Stimulated activated naive B cell treated with anti-CD40 and anti-IgM and Interleukin-4, amounts not matched to agents 10 μg/mL and 1 μg/mL and 100 μg/mL, for 72 hours (primary cell): ENCODE data around the gene ACAA2.

Source experiments
- ATAC-seq, 2 donors: fragments of 150-1000 bp; cut with Tn5 transposase; replicated peaks; 2 replicates each; pipeline ENCODE4 v1.10.0; 2021; ENCODE audit warnings: moderate library complexity in 1 of 2
- DNase-seq: peaks from one replicate; pipeline ENCODE4 v3.0.0; 2021
- H3K27ac Mint-ChIP-seq: one replicate; pipeline ENCODE4 v1.8.0; 2022; ENCODE audit warnings: mild to moderate bottlenecking, mixed read lengths
- H3K27me3 Mint-ChIP-seq, 2 donors: one replicate each; pipeline ENCODE4 v1.8.0; 2022; ENCODE audit warnings: mixed read lengths in 2 of 2
- H3K36me3 Mint-ChIP-seq, 2 donors: one replicate each; pipeline ENCODE4 v1.8.0; 2022; ENCODE audit warnings: mixed read lengths in 2 of 2, mild to moderate bottlenecking in 1 of 2
- H3K4me1 Mint-ChIP-seq, 2 donors: one replicate each; pipeline ENCODE4 v1.8.0; 2022; ENCODE audit warnings: mixed read lengths in 2 of 2, mild to moderate bottlenecking in 1 of 2
- H3K4me3 Mint-ChIP-seq, 2 donors: one replicate each; pipeline ENCODE4 v1.8.0; 2022; ENCODE audit warnings: mild to moderate bottlenecking in 2 of 2, mixed read lengths in 2 of 2, moderate library complexity in 1 of 2
- H3K9me3 Mint-ChIP-seq, 2 donors: one replicate each; pipeline ENCODE4 v1.8.0; 2022; ENCODE audit warnings: mixed read lengths in 2 of 2, mild to moderate bottlenecking in 1 of 2

Gene ACAA2

GRCh38 chr18:49849331-49850217, 36.2 kb upstream of the ACAA2 start:
- Mint-ChIP-seq H3K27ac (no peak overlapping the region), H3K36me3 (no peaks in the 10 kb centered on the region)

GRCh38 chr18:49848115-49848514, 34.8 kb upstream of the ACAA2 start:
- no peak for ATAC-seq
- H3K4me1 Mint-ChIP-seq: no peaks in the 10 kb centered on the region
- H3K27me3 Mint-ChIP-seq: peaks cover 26% of the 10 kb centered on the region in 2 donors
- H3K9me3 Mint-ChIP-seq: no peaks in the 10 kb centered on the region
- no peak overlapping the region for H3K4me3 Mint-ChIP-seq
- no peaks in the 10 kb centered on the region for H3K36me3 Mint-ChIP-seq
- no peak for DNase-seq
- H3K27ac Mint-ChIP-seq: no peak overlapping the region

More at GRCh38 chr18:49849331-49850217, 36.2 kb upstream of the ACAA2 start:
- H3K4me3 Mint-ChIP-seq: no peak overlapping the region
- ATAC-seq (no peak), DNase-seq (no peak)
- H3K27me3 Mint-ChIP-seq: peaks cover 26% of the 10 kb centered on the region in 2 donors
- no peaks in the 10 kb centered on the region for H3K9me3 Mint-ChIP-seq
- no peaks in the 10 kb centered on the region for H3K4me1 Mint-ChIP-seq

GRCh38 chr18:49847524-49847923, 34.2 kb upstream of the ACAA2 start:
- Mint-ChIP-seq H3K9me3 (no peaks in the 10 kb centered on the region), H3K4me3 (no peak overlapping the region), H3K27me3 (peaks cover 26% of the 10 kb centered on the region in 2 donors), H3K36me3 (no peaks in the 10 kb centered on the region), H3K27ac (no peak overlapping the region), H3K4me1 (no peaks in the 10 kb centered on the region)
- ATAC-seq (no peak), DNase-seq (no peak)

GRCh38 chr18:49846718-49847470, 33.6 kb upstream of the ACAA2 start:
- DNase-seq: no peak
- H3K27me3 Mint-ChIP-seq: peaks cover 26% of the 10 kb centered on the region in 2 donors
- no peaks in the 10 kb centered on the region for H3K4me1 Mint-ChIP-seq
- no peak overlapping the region for H3K4me3 Mint-ChIP-seq
- no peaks in the 10 kb centered on the region for H3K36me3 Mint-ChIP-seq
- no peak for ATAC-seq
- no peaks in the 10 kb centered on the region for H3K9me3 Mint-ChIP-seq
- H3K27ac Mint-ChIP-seq: no peak overlapping the region

GRCh38 chr18:49846361-49846662, 33.0 kb upstream of the ACAA2 start:
- DNase-seq: no peak
- H3K36me3 Mint-ChIP-seq: no peaks in the 10 kb centered on the region

GRCh38 chr18:49845629-49846360, 32.5 kb upstream of the ACAA2 start:
- DNase-seq: no peak
- no peak overlapping the region for H3K4me3 Mint-ChIP-seq
- no peak overlapping the region for H3K27ac Mint-ChIP-seq
- no peak for ATAC-seq
- no peaks in the 10 kb centered on the region for H3K36me3 Mint-ChIP-seq
- H3K9me3 Mint-ChIP-seq: no peaks in the 10 kb centered on the region
- no peaks in the 10 kb centered on the region for H3K4me1 Mint-ChIP-seq
- H3K27me3 Mint-ChIP-seq: peaks cover 26% of the 10 kb centered on the region in 2 donors

More at GRCh38 chr18:49846361-49846662, 33.0 kb upstream of the ACAA2 start:
- Mint-ChIP-seq H3K4me3 (no peak overlapping the region), H3K4me1 (no peaks in the 10 kb centered on the region), H3K27me3 (peaks cover 26% of the 10 kb centered on the region in 2 donors), H3K9me3 (no peaks in the 10 kb centered on the region), H3K27ac (no peak overlapping the region)
- no peak for ATAC-seq

- Mint-ChIP-seq H3K9me3 (no peaks in the 10 kb centered on the region), H3K4me3 (no peak overlapping the region), H3K4me1 (no peaks in the 10 kb centered on the region), H3K27me3 (peaks cover 26% of the 10 kb centered on the region in 2 donors), H3K27ac (no peak overlapping the region), H3K36me3 (no peaks in the 10 kb centered on the region)
- ATAC-seq (no peak), DNase-seq (no peak)
Measured at GRCh38 chr18:49844903-49845302, 31.6 kb upstream of the ACAA2 start.

- no peak overlapping the region for H3K27ac Mint-ChIP-seq
Measured at GRCh38 chr18:49843778-49844625, 30.7 kb upstream of the ACAA2 start.

GRCh38 chr18:49843131-49843530, 29.8 kb upstream of the ACAA2 start:
- Mint-ChIP-seq H3K27me3 (peaks cover 17 to 18% of the 10 kb centered on the region in 2 donors), H3K4me3 (no peak overlapping the region), H3K36me3 (no peaks in the 10 kb centered on the region), H3K27ac (no peak overlapping the region), H3K4me1 (no peaks in the 10 kb centered on the region), H3K9me3 (no peaks in the 10 kb centered on the region)
- no peak for DNase-seq
- no peak for ATAC-seq

More at GRCh38 chr18:49843778-49844625, 30.7 kb upstream of the ACAA2 start:
- Mint-ChIP-seq H3K4me3 (no peak overlapping the region), H3K4me1 (no peaks in the 10 kb centered on the region), H3K9me3 (no peaks in the 10 kb centered on the region), H3K27me3 (peaks cover 26% of the 10 kb centered on the region in 2 donors), H3K36me3 (no peaks in the 10 kb centered on the region)
- ATAC-seq: no peak
- no peak for DNase-seq

- H3K4me1 Mint-ChIP-seq: no peaks in the 10 kb centered on the region
- DNase-seq (no peak), ATAC-seq (no peak)
- no peak overlapping the region for H3K4me3 Mint-ChIP-seq
- H3K9me3 Mint-ChIP-seq: no peaks in the 10 kb centered on the region
- no peaks in the 10 kb centered on the region for H3K36me3 Mint-ChIP-seq
- no peak overlapping the region for H3K27ac Mint-ChIP-seq
- peaks cover 13 to 14% of the 10 kb centered on the region in 2 donors for H3K27me3 Mint-ChIP-seq
Measured at GRCh38 chr18:49842656-49843055, 29.3 kb upstream of the ACAA2 start.

GRCh38 chr18:49841236-49842217, 28.2 kb upstream of the ACAA2 start:
- H3K36me3 Mint-ChIP-seq: no peaks in the 10 kb centered on the region
- ATAC-seq (no peak), DNase-seq (no peak)
- H3K4me3 Mint-ChIP-seq: no peak overlapping the region
- no peaks in the 10 kb centered on the region for H3K9me3 Mint-ChIP-seq
- no peak overlapping the region for H3K27ac Mint-ChIP-seq
- H3K27me3 Mint-ChIP-seq: peaks cover 2 to 6% of the 10 kb centered on the region in 2 donors
- no peaks in the 10 kb centered on the region for H3K4me1 Mint-ChIP-seq

GRCh38 chr18:49839012-49839411, 25.7 kb upstream of the ACAA2 start:
- no peaks in the 10 kb centered on the region for H3K4me1 Mint-ChIP-seq
- H3K4me3 Mint-ChIP-seq: no peak overlapping the region
- ATAC-seq (no peak), DNase-seq (no peak)
- H3K36me3 Mint-ChIP-seq: no peaks in the 10 kb centered on the region
- H3K9me3 Mint-ChIP-seq: no peaks in the 10 kb centered on the region
- H3K27ac Mint-ChIP-seq: no peak overlapping the region
- peaks cover 0 to 3% of the 10 kb centered on the region in 2 donors for H3K27me3 Mint-ChIP-seq

- Mint-ChIP-seq H3K36me3 (no peaks in the 10 kb centered on the region), H3K27ac (no peak overlapping the region), H3K4me1 (peaks cover 0 to 2% of the 10 kb centered on the region in 2 donors), H3K27me3 (peaks cover 0 to 5% of the 10 kb centered on the region in 2 donors), H3K4me3 (no peak overlapping the region), H3K9me3 (no peaks in the 10 kb centered on the region)
- no peak for DNase-seq
- no peak for ATAC-seq
Measured at GRCh38 chr18:49838381-49838780, 25.0 kb upstream of the ACAA2 start.
